Peyer's patch (tissue), 4 donors: ENCODE results near the gene SMYD3.
"Not testable (repeated sequence)": the region's sequence is repeated elsewhere in the genome, so short reads cannot be mapped to it uniquely, and the experiment has no call there.

Experiments used
- POLR2A ChIP-seq, 2 donors: fragments of 450-650 bp; IDR thresholded peaks; one replicate each; pipeline ENCODE4 v1.5.1; 2017; ENCODE audit warnings: antibody characterized with exemption in 2 of 2, mild to moderate bottlenecking in 2 of 2, moderate library complexity in 2 of 2
- TF ChIP-seq, protein P1 (sequence below), 6 experiments: fragments of 450-650 bp in 4 of 6; fragments of 200-600 bp in 2 of 6; sonication (generic) in 1 of 6; IDR thresholded peaks; one replicate each; pipeline ENCODE4 v1.5.1; 2017 to 2019; ENCODE audit warnings: antibody characterized with exemption in 6 of 6, mild to moderate bottlenecking in 3 of 6, moderate library complexity in 1 of 6

- TF ChIP-seq, protein P1, sequence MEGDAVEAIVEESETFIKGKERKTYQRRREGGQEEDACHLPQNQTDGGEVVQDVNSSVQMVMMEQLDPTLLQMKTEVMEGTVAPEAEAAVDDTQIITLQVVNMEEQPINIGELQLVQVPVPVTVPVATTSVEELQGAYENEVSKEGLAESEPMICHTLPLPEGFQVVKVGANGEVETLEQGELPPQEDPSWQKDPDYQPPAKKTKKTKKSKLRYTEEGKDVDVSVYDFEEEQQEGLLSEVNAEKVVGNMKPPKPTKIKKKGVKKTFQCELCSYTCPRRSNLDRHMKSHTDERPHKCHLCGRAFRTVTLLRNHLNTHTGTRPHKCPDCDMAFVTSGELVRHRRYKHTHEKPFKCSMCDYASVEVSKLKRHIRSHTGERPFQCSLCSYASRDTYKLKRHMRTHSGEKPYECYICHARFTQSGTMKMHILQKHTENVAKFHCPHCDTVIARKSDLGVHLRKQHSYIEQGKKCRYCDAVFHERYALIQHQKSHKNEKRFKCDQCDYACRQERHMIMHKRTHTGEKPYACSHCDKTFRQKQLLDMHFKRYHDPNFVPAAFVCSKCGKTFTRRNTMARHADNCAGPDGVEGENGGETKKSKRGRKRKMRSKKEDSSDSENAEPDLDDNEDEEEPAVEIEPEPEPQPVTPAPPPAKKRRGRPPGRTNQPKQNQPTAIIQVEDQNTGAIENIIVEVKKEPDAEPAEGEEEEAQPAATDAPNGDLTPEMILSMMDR (IDR thresholded peaks at IDR 0.05): not testable (repeated sequence)
- TF ChIP-seq POLR2A (IDR thresholded peaks at IDR 0.05): not testable (repeated sequence)
Measured at GRCh38 chr1:245728035-245728434, 779.0 kb downstream of the SMYD3 start.
